ENCODE measurements around the gene CDH11.

- TF ChIP-seq CTCF (IDR thresholded peaks at IDR 0.05; ENCODE audit: low read depth, low read length) (no peak), EZH2phosphoT487 (IDR thresholded peaks at IDR 0.05; ENCODE audit: low read depth) (no peak)
These were observed 52.8 kb downstream of the CDH11 start for GRCh38 chr16:65069065-65069464.
